GM13977 (cell line): ENCODE measurements around the gene NUDT14.
A peak's percentile ranks its signal among the peaks of the same experiment; 100 is the strongest.

Source experiments
- DNase-seq: peaks from one replicate; pipeline ENCODE4 v3.0.0; 2012; ENCODE audit warnings: low spot score
- CTCF ChIP-seq: IDR thresholded peaks from 2 replicates; pipeline ENCODE4 v1.5.1; 2012; ENCODE audit warnings: mild to moderate bottlenecking, control low read depth; ENCODE audit not compliant: insufficient read depth; ENCODE audit errors: extremely low read depth, missing control alignments
- in situ Hi-C: fragments of 300-500 bp; cut with MboI; formaldehyde crosslinking; loops from one replicate; pipeline ENCODE4 v1.12.0; 2022; ENCODE audit warnings: low sequenced_read_pairs, low pct_unique_long_range_greater_than_20kb, mixed read lengths, inconsistent platforms; ENCODE audit not compliant: unreplicated experiment

The NUDT14 gene

GRCh38 chr14:105166571-105167302, 14.4 kb downstream of the NUDT14 start:
- in situ Hi-C loops: no loop called here
- DNase-seq: no peak
- no peak for TF ChIP-seq CTCF

GRCh38 chr14:105165761-105166485, 15.2 kb downstream of the NUDT14 start:
- TF ChIP-seq CTCF: no peak
- no peak for DNase-seq
- in situ Hi-C loops: no loop called here

- no peak for TF ChIP-seq CTCF
Observed at GRCh38 chr14:105165134-105165704, 15.9 kb downstream of the NUDT14 start.

GRCh38 chr14:105163040-105163742, 17.9 kb downstream of the NUDT14 start:
- DNase-seq: no peak
- TF ChIP-seq CTCF: no peak
- in situ Hi-C loops: no loop called here

More at GRCh38 chr14:105165134-105165704, 15.9 kb downstream of the NUDT14 start:
- in situ Hi-C loops: no loop called here
- DNase-seq: no peak

GRCh38 chr14:105162669-105162979, 18.5 kb downstream of the NUDT14 start:
- DNase-seq: no peak
- TF ChIP-seq CTCF: no peak
- in situ Hi-C loops: no loop called here

- peak; percentile 76 for DNase-seq
- TF ChIP-seq CTCF: no peak
- in situ Hi-C loops: no loop called here
Observed at GRCh38 chr14:105161964-105162668, 19.0 kb downstream of the NUDT14 start.
